Left lung (tissue), 10 donors: ENCODE measurements around the gene ZNF136. TPM values are rescaled to one million over a fixed set of nuclear protein-coding genes. Genes with fewer than 3 reads are reported as not detected.

Source experiments
- ATAC-seq: fragments of 200-7000 bp; cut with Tn5 transposase; one replicate; pipeline ENCODE4 v1.9.1; 2020; ENCODE audit warnings: moderate library complexity
- DNase-seq, 4 donors: peaks; one replicate each; pipeline ENCODE4 v3.0.0-alpha.2; 2013 to 2020
- H3K27ac ChIP-seq, 2 donors: fragments of 200-600 bp; sonication (generic) in 1 of 2; one replicate each; pipeline versions ENCODE4 v1.5.0 to v1.8.0; 2020 to 2021
- H3K27me3 ChIP-seq, 2 donors: fragments of 200-600 bp; sonication (generic) in 1 of 2; one replicate each; pipeline versions ENCODE4 v1.5.0 to v1.8.0; 2020 to 2021
- H3K36me3 ChIP-seq, 2 donors: fragments of 200-600 bp; sonication (generic) in 1 of 2; one replicate each; pipeline versions ENCODE4 v1.5.0 to v1.8.0; 2020 to 2021
- H3K4me1 ChIP-seq, 2 donors: fragments of 200-600 bp; one replicate each; pipeline ENCODE4 v1.8.0; 2021
- H3K4me3 ChIP-seq, 2 donors: fragments of 200-600 bp; sonication (generic) in 1 of 2; one replicate each; pipeline versions ENCODE4 v1.5.0 to v1.8.0; 2020 to 2021; ENCODE audit warnings: mild to moderate bottlenecking in 1 of 2
- H3K9me3 ChIP-seq, 2 donors: fragments of 200-600 bp; sonication (generic) in 1 of 2; one replicate each; pipeline versions ENCODE4 v1.5.0 to v1.8.0; 2020 to 2021
- CTCF ChIP-seq, 2 donors: fragments of 200-600 bp; sonication (generic) in 1 of 2; IDR thresholded peaks; one replicate each; pipeline versions ENCODE4 v1.5.0 to v1.8.0; 2021; ENCODE audit warnings: antibody characterized with exemption in 2 of 2
- intact Hi-C, 2 donors: fragments of 100-400 bp; cut with DNase I; formaldehyde crosslinking; loops; one replicate each; pipeline versions ENCODE4 v1.11.2 to v1.14.2; 2022
- polyA plus RNA-seq, 6 donors: library from polyadenylated mRNA; unstranded; fragments of 120-200 nt; gene quantifications; one replicate each; pipeline ENCODE4 v1.2.1, GENCODE V29; 2013; ENCODE audit not compliant: insufficient read length in 6 of 6
- total RNA-seq, 2 donors: library from RNA; stranded (reverse); fragmentation: NEBNext Ultra II Directional; extraction: Animal tissue kit (Norgen Biotek cat#: 25700); gene quantifications; one replicate each; pipeline ENCODE4 v1.2.1, GENCODE V29; 2021
- donor health status: DM: no; HTN: yes; CAD: no.
- donor health status: DM: no; HTN: no; CAD: no.

Gene ZNF136
- total and polyA plus RNA-seq, 8 donors, result 8.9 to 18.3 (median 15.2) TPM

DNA sequence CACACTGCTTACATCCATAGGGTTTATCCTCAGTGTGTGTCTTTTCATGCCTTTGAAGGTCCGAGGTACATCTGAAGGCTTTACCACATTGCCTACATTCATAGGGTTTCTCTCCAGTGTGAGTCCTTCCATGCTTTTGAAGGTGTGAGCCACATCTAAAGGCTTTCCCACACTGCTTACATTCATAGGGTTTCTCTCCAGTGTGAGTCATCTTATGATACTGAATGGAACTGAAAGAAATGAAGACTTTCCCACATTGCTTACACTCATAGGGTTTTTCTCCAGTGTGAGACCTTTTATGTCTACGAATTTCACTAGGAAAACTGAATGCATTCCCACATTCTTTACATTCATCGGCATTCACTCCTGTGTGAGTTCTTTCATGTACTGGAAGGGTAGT, 29.8 kb upstream of the ZNF136 start:
- H3K27me3 ChIP-seq, result no peaks in the 10 kb centered on the region
- peaks cover 17 to 56% of the 10 kb centered on the region in 2 donors for H3K36me3 ChIP-seq
- no peaks in the 10 kb centered on the region for H3K4me1 ChIP-seq
- no peak for TF ChIP-seq CTCF (IDR thresholded peaks at IDR 0.05)
- DNase-seq, result no peak
- intact Hi-C loops, result no loop called here
- H3K4me3 ChIP-seq, result no peak overlapping the region
- no peak for ATAC-seq
- peaks cover 0 to 56% of the 10 kb centered on the region in 2 donors for H3K9me3 ChIP-seq
- H3K27ac ChIP-seq, result no peak overlapping the region

DNA sequence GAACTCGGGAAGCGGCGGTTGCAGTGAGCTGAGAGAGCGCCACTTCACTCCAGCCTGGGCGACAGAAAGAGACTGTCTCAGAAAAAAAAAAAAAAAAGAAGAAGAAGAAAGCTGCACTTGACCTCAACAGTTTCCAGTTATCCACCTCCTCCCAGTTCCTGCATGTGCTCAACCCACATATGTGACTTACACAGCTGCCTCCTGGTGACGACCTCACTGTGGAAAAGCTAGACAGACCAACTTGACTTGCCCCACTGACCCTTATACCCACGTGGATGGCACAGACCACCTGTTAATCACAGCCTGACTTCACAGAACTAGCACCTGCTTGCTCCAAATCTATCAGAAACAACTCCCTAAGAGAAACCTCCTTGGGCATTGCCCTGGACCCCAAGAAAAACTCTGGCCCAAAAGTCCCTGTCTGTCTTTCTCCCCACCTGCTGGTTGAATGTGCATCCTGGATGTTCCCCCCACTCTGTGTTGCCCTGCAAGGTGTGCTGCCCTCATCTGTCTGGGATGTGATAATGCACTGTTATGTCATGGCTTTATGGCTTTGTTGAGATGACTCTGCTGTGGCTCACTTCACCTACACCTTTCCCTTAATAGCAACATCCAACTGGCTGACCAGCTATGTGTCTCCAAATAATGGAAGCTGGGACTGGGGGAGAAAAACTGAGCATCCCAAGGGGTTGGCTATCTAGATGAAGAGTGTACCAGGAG, 25.5 kb upstream of the ZNF136 start:
- H3K36me3 ChIP-seq, result peaks cover 14 to 46% of the 10 kb centered on the region in 2 donors
- intact Hi-C loops, result no loop called here
- ATAC-seq, result no peak

DNA sequence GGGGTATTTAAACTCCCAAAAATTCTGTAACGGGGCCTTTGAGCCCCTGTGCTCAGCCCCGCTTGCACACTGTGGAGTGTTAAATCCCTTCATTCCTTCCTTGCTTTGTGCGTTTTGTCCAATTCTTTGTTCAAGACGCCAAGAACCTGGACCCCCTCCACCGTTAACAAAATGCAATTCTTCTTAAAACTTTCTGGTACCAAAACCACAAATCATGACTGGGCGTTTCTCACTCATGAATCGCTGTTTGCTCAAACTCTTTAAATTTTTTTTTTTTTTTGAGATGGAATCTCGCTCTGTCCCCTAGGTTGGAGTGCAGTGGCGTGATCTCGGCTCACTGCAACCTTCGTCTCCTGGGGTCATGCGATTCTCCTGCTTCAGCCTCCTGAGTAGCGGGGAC, 23.6 kb upstream of the ZNF136 start:
- peak overlapping the region; percentile 77 to 78 for H3K4me3 ChIP-seq
- intact Hi-C loops, result no loop called here
- ATAC-seq, result no peak
- H3K4me1 ChIP-seq, result peaks cover 11 to 28% of the 10 kb centered on the region in 2 donors
- no peak for DNase-seq
- H3K27ac ChIP-seq, result peak overlapping the region; percentile 84 to 86
- H3K27me3 ChIP-seq, result no peaks in the 10 kb centered on the region
- H3K36me3 ChIP-seq, result peaks cover 7 to 27% of the 10 kb centered on the region in 2 donors
- no peak for TF ChIP-seq CTCF (IDR thresholded peaks at IDR 0.05)
- H3K9me3 ChIP-seq, result peaks cover 0 to 7% of the 10 kb centered on the region in 2 donors

More for the DNA sequence above, 25.5 kb upstream of the ZNF136 start:
- Histone ChIP-seq H3K4me1 (peaks cover 11 to 28% of the 10 kb centered on the region in 2 donors), H3K9me3 (peaks cover 0 to 26% of the 10 kb centered on the region in 2 donors), H3K27me3 (no peaks in the 10 kb centered on the region), H3K4me3 (no peak overlapping the region), H3K27ac (no peak overlapping the region)
- no peak for DNase-seq
- TF ChIP-seq CTCF (IDR thresholded peaks at IDR 0.05), result peak; percentile 13 to 14

GRCh38 chr19:12139885-12140544, 22.9 kb upstream of the ZNF136 start, which contains the start of gene ZNF20:
TSS of gene ZNF20 (minus strand) at chr19:12140350. CDS start at chr19:12140182, 168 bp downstream.
- peaks cover 11 to 28% of the 10 kb centered on the region in 2 donors for H3K4me1 ChIP-seq
- H3K27me3 ChIP-seq, result no peaks in the 10 kb centered on the region
- no peak for TF ChIP-seq CTCF (IDR thresholded peaks at IDR 0.05)
- H3K27ac ChIP-seq, result peak within 1 kb of the TSS; percentile 84 to 86
- ATAC-seq, result peak; percentile 99
- peak within 1 kb of the TSS; percentile 77 to 78 for H3K4me3 ChIP-seq
- peaks cover 0 to 27% of the 10 kb centered on the region in 2 donors for H3K36me3 ChIP-seq
- DNase-seq, result peak; percentile 95 to 98 (median 97)
- intact Hi-C loops, result loop anchor here in 1 of 2 donors (5.0 kb wide), 1 partner anchor 83 kb away; no protein-coding TSS in a partner anchor
- H3K9me3 ChIP-seq, result peaks cover 0 to 6% of the 10 kb centered on the region in 2 donors
